Activated B cell treated with CpG ODN at 0.5 μM for 24 hours (primary cell): ENCODE results near the gene SPACA5. TPM values are rescaled to one million over a fixed set of nuclear protein-coding genes. Genes with fewer than 3 reads are reported as not detected.

ENCODE experiments used
- ATAC-seq: fragments of 200-7000 bp; cut with Tn5 transposase; one replicate; pipeline ENCODE4 v1.10.0; 2021; ENCODE audit warnings: low read depth, mild to moderate bottlenecking, moderate library complexity
- CTCF ChIA-PET: fragments of 350-600 bp; sonication (Branson Sonifier 250); formaldehyde crosslinking; loops from one replicate; lab custom pipeline; 2021; ENCODE audit warnings: antibody characterized with exemption; lab: Charles Lee
- POLR2A ChIA-PET: fragments of 350-600 bp; sonication (Branson Sonifier 250); formaldehyde crosslinking; loops from one replicate; lab custom pipeline; 2021; ENCODE audit warnings: antibody characterized with exemption; lab: Charles Lee
- DNase-seq: peaks from one replicate; pipeline ENCODE4 v3.0.0; 2022
- H3K27ac Mint-ChIP-seq: one replicate; pipeline ENCODE4 v1.8.0; 2020; ENCODE audit warnings: mixed read lengths
- H3K27me3 Mint-ChIP-seq: one replicate; pipeline ENCODE4 v1.8.0; 2021; ENCODE audit warnings: mixed read lengths
- H3K36me3 Mint-ChIP-seq: one replicate; pipeline ENCODE4 v1.8.0; 2021; ENCODE audit warnings: low read depth, mixed read lengths
- H3K4me1 Mint-ChIP-seq: one replicate; pipeline ENCODE4 v1.8.0; 2021; ENCODE audit warnings: mixed read lengths
- H3K4me3 Mint-ChIP-seq: one replicate; pipeline ENCODE4 v1.8.0; 2020; ENCODE audit warnings: mild to moderate bottlenecking, mixed read lengths
- H3K9me3 Mint-ChIP-seq: one replicate; pipeline ENCODE4 v1.8.0; 2020; ENCODE audit warnings: mixed read lengths
- CTCF ChIP-seq: fragments of 200-600 bp; IDR thresholded peaks from one replicate; pipeline ENCODE4 v1.8.0; 2022; ENCODE audit warnings: antibody characterized with exemption, mild to moderate bottlenecking
- intact Hi-C: fragments of 100-400 bp; cut with micrococcal nuclease; formaldehyde crosslinking; loops from one replicate; pipeline ENCODE4 v1.15.1; 2024
- total RNA-seq: library from RNA; stranded (reverse); gene quantifications from 2 replicates; pipeline ENCODE4 v1.2.3, GENCODE V29; 2022

Gene SPACA5
- total RNA-seq, 1 donor from 2014 or later = not detected

GRCh38 chrX:47976254-47977151, 30.3 kb upstream of the SPACA5 start:
- H3K9me3 Mint-ChIP-seq = peaks cover 30% of the 10 kb centered on the region
- no peak overlapping the region for H3K4me3 Mint-ChIP-seq
- DNase-seq (no peak), ATAC-seq (no peak)
- peaks cover 67% of the 10 kb centered on the region for H3K36me3 Mint-ChIP-seq
- TF ChIP-seq CTCF = no peak
- H3K27ac Mint-ChIP-seq = no peak overlapping the region
- CTCF ChIA-PET = no interaction called here
- intact Hi-C loops = no loop called here
- H3K27me3 Mint-ChIP-seq = no peaks in the 10 kb centered on the region
- no peaks in the 10 kb centered on the region for H3K4me1 Mint-ChIP-seq
- POLR2A ChIA-PET = no interaction called here

- Mint-ChIP-seq H3K9me3 (no peaks in the 10 kb centered on the region), H3K27me3 (no peaks in the 10 kb centered on the region), H3K4me1 (peaks cover 14% of the 10 kb centered on the region), H3K27ac (no peak overlapping the region), H3K4me3 (no peak overlapping the region), H3K36me3 (peaks cover 71% of the 10 kb centered on the region)
- no peak for DNase-seq
- ChIA-PET CTCF (no interaction called here), POLR2A (no interaction called here)
- intact Hi-C loops = no loop called here
- ATAC-seq = no peak
- TF ChIP-seq CTCF = no peak
Measured at GRCh38 chrX:47991263-47992094, 15.3 kb upstream of the SPACA5 start.

GRCh38 chrX:47992095-47992380, 14.8 kb upstream of the SPACA5 start:
- CTCF ChIA-PET = no interaction called here
- no peaks in the 10 kb centered on the region for H3K9me3 Mint-ChIP-seq
- H3K36me3 Mint-ChIP-seq = peaks cover 70% of the 10 kb centered on the region
- intact Hi-C loops = no loop called here
- POLR2A ChIA-PET = no interaction called here
- H3K27me3 Mint-ChIP-seq = no peaks in the 10 kb centered on the region
- DNase-seq = no peak
- peaks cover 14% of the 10 kb centered on the region for H3K4me1 Mint-ChIP-seq
- H3K27ac Mint-ChIP-seq = no peak overlapping the region
- no peak for TF ChIP-seq CTCF
- no peak for ATAC-seq
- H3K4me3 Mint-ChIP-seq = no peak overlapping the region

- ChIA-PET POLR2A (no interaction called here), CTCF (no interaction called here)
- no peak for TF ChIP-seq CTCF
- Mint-ChIP-seq H3K4me3 (no peak overlapping the region), H3K27me3 (no peaks in the 10 kb centered on the region), H3K27ac (no peak overlapping the region), H3K9me3 (no peaks in the 10 kb centered on the region), H3K4me1 (peaks cover 14% of the 10 kb centered on the region), H3K36me3 (peaks cover 64% of the 10 kb centered on the region)
- no peak for DNase-seq
- no peak for ATAC-seq
- intact Hi-C loops = no loop called here
Measured at GRCh38 chrX:47992669-47993068, 14.1 kb upstream of the SPACA5 start.

- intact Hi-C loops = no loop called here
- POLR2A ChIA-PET = interaction anchor here (0.6 kb wide), 1 partner anchor 255 kb away, joined by 4 read pairs; no protein-coding TSS in a partner anchor
- CTCF ChIA-PET = no interaction called here
- no peak for TF ChIP-seq CTCF
- no peak for ATAC-seq
- no peak overlapping the region for H3K4me3 Mint-ChIP-seq
- H3K27ac Mint-ChIP-seq = no peak overlapping the region
- peaks cover 22% of the 10 kb centered on the region for H3K4me1 Mint-ChIP-seq
- peaks cover 38% of the 10 kb centered on the region for H3K36me3 Mint-ChIP-seq
- DNase-seq = no peak
- no peaks in the 10 kb centered on the region for H3K27me3 Mint-ChIP-seq
- H3K9me3 Mint-ChIP-seq = no peaks in the 10 kb centered on the region
Measured at GRCh38 chrX:48001260-48001659, 5.5 kb upstream of the SPACA5 start.
